ENCODE results near the gene ALK. TPM values are rescaled to one million over a fixed set of nuclear protein-coding genes. Genes with fewer than 3 reads are reported as not detected.
A peak's percentile ranks its signal among the peaks of the same experiment; 100 is the strongest.

The ALK gene
- total and polyA plus RNA-seq, 2 donors, result 0.19 to 0.21 TPM

GRCh38 chr2:29946505-29946904, 25.1 kb upstream of the ALK start:
- no peak overlapping the region for H3K27ac ChIP-seq (ENCODE audit: low read depth in 1 of 2, low read length in 1 of 2)
- H3K27me3 ChIP-seq (ENCODE audit: control insufficient read depth in 2 of 2, insufficient read depth in 1 of 2, low read length in 1 of 2), result no peaks in the 10 kb centered on the region
- H3K36me3 ChIP-seq (ENCODE audit: control insufficient read depth in 2 of 2, insufficient read depth in 2 of 2, low read length in 1 of 2), result no peaks in the 10 kb centered on the region
- DNase-seq (ENCODE audit: low read depth in 6 of 9, low spot score in 9 of 9), result no peak
- H3K4me3 ChIP-seq (ENCODE audit: low read length in 2 of 2), result no peak overlapping the region
- 90% methylated on average over 5 of the region's 5 CpGs for WGBS
- no peaks in the 10 kb centered on the region for H3K4me1 ChIP-seq (ENCODE audit: control insufficient read depth in 2 of 2, insufficient read depth in 2 of 2, low read length in 2 of 2)
- no peaks in the 10 kb centered on the region for H3K9me3 ChIP-seq (ENCODE audit: control insufficient read depth in 2 of 2, insufficient read depth in 1 of 2, low read length in 1 of 2)

- Histone ChIP-seq H3K4me1 (ENCODE audit: control insufficient read depth in 2 of 2, insufficient read depth in 2 of 2, low read length in 2 of 2) (no peaks in the 10 kb centered on the region), H3K4me3 (ENCODE audit: low read length in 2 of 2) (no peak overlapping the region), H3K36me3 (ENCODE audit: control insufficient read depth in 2 of 2, insufficient read depth in 2 of 2, low read length in 1 of 2) (no peaks in the 10 kb centered on the region), H3K9me3 (ENCODE audit: control insufficient read depth in 2 of 2, insufficient read depth in 1 of 2, low read length in 1 of 2) (no peaks in the 10 kb centered on the region), H3K27me3 (ENCODE audit: control insufficient read depth in 2 of 2, insufficient read depth in 1 of 2, low read length in 1 of 2) (no peaks in the 10 kb centered on the region), H3K27ac (ENCODE audit: low read depth in 1 of 2, low read length in 1 of 2) (no peak overlapping the region)
- no peak for DNase-seq (ENCODE audit: low read depth in 6 of 9, low spot score in 9 of 9)
- WGBS, result 85% methylated on average over 3 of the region's 3 CpGs
Measured at GRCh38 chr2:29942711-29943110, 21.3 kb upstream of the ALK start.

- H3K9me3 ChIP-seq (ENCODE audit: control insufficient read depth in 2 of 2, insufficient read depth in 1 of 2, low read length in 1 of 2), result no peaks in the 10 kb centered on the region
- DNase-seq (ENCODE audit: low read depth in 6 of 9, low spot score in 9 of 9), result no peak
- H3K27me3 ChIP-seq (ENCODE audit: control insufficient read depth in 2 of 2, insufficient read depth in 1 of 2, low read length in 1 of 2), result no peaks in the 10 kb centered on the region
- H3K4me1 ChIP-seq (ENCODE audit: control insufficient read depth in 2 of 2, insufficient read depth in 2 of 2, low read length in 2 of 2), result no peaks in the 10 kb centered on the region
- H3K36me3 ChIP-seq (ENCODE audit: control insufficient read depth in 2 of 2, insufficient read depth in 2 of 2, low read length in 1 of 2), result no peaks in the 10 kb centered on the region
- no peak overlapping the region for H3K4me3 ChIP-seq (ENCODE audit: low read length in 2 of 2)
- H3K27ac ChIP-seq (ENCODE audit: low read depth in 1 of 2, low read length in 1 of 2), result no peak overlapping the region
- 73% methylated on average over 5 of the region's 5 CpGs for WGBS
Measured at GRCh38 chr2:29940706-29941105, 19.3 kb upstream of the ALK start.

GRCh38 chr2:29936020-29936419, 14.6 kb upstream of the ALK start:
- Histone ChIP-seq H3K4me1 (ENCODE audit: control insufficient read depth in 2 of 2, insufficient read depth in 2 of 2, low read length in 2 of 2) (no peaks in the 10 kb centered on the region), H3K27me3 (ENCODE audit: control insufficient read depth in 2 of 2, insufficient read depth in 1 of 2, low read length in 1 of 2) (no peaks in the 10 kb centered on the region), H3K27ac (ENCODE audit: low read depth in 1 of 2, low read length in 1 of 2) (no peak overlapping the region), H3K4me3 (ENCODE audit: low read length in 2 of 2) (no peak overlapping the region), H3K9me3 (ENCODE audit: control insufficient read depth in 2 of 2, insufficient read depth in 1 of 2, low read length in 1 of 2) (no peaks in the 10 kb centered on the region), H3K36me3 (ENCODE audit: control insufficient read depth in 2 of 2, insufficient read depth in 2 of 2, low read length in 1 of 2) (no peaks in the 10 kb centered on the region)
- 67% methylated on average over 8 of the region's 8 CpGs for WGBS
- no peak for DNase-seq (ENCODE audit: low read depth in 6 of 9, low spot score in 9 of 9)

GRCh38 chr2:29931818-29932217, 10.4 kb upstream of the ALK start:
- H3K4me1 ChIP-seq (ENCODE audit: control insufficient read depth in 2 of 2, insufficient read depth in 2 of 2, low read length in 2 of 2), result no peaks in the 10 kb centered on the region
- no peak overlapping the region for H3K27ac ChIP-seq (ENCODE audit: low read depth in 1 of 2, low read length in 1 of 2)
- no peaks in the 10 kb centered on the region for H3K36me3 ChIP-seq (ENCODE audit: control insufficient read depth in 2 of 2, insufficient read depth in 2 of 2, low read length in 1 of 2)
- no peaks in the 10 kb centered on the region for H3K27me3 ChIP-seq (ENCODE audit: control insufficient read depth in 2 of 2, insufficient read depth in 1 of 2, low read length in 1 of 2)
- H3K4me3 ChIP-seq (ENCODE audit: low read length in 2 of 2), result no peak overlapping the region
- H3K9me3 ChIP-seq (ENCODE audit: control insufficient read depth in 2 of 2, insufficient read depth in 1 of 2, low read length in 1 of 2), result no peaks in the 10 kb centered on the region
- WGBS, result 69% methylated on average over 1 of the region's 1 CpG
- DNase-seq (ENCODE audit: low read depth in 6 of 9, low spot score in 9 of 9), result no peak

- peaks cover 29 to 43% of the 10 kb centered on the region in 2 donors for H3K27me3 ChIP-seq (ENCODE audit: control insufficient read depth in 2 of 2, insufficient read depth in 1 of 2, low read length in 1 of 2)
- peaks cover 2 to 5% of the 10 kb centered on the region in 2 donors for H3K9me3 ChIP-seq (ENCODE audit: control insufficient read depth in 2 of 2, insufficient read depth in 1 of 2, low read length in 1 of 2)
- no peak overlapping the region for H3K27ac ChIP-seq (ENCODE audit: low read depth in 1 of 2, low read length in 1 of 2)
- H3K4me3 ChIP-seq (ENCODE audit: low read length in 2 of 2), result no peak overlapping the region
- DNase-seq (ENCODE audit: low read depth in 6 of 9, low spot score in 9 of 9), result peak in 6 of 9 donors; percentile 17 to 58 (median 24)
- 31% methylated on average over 3 of the region's 3 CpGs for WGBS
- H3K36me3 ChIP-seq (ENCODE audit: control insufficient read depth in 2 of 2, insufficient read depth in 2 of 2, low read length in 1 of 2), result no peaks in the 10 kb centered on the region
- peaks cover 6 to 10% of the 10 kb centered on the region in 2 donors for H3K4me1 ChIP-seq (ENCODE audit: control insufficient read depth in 2 of 2, insufficient read depth in 2 of 2, low read length in 2 of 2)
Measured at GRCh38 chr2:29923110-29923721, 1.8 kb upstream of the ALK start.

- Histone ChIP-seq H3K36me3 (ENCODE audit: control insufficient read depth in 2 of 2, insufficient read depth in 2 of 2, low read length in 1 of 2) (no peaks in the 10 kb centered on the region), H3K27me3 (ENCODE audit: control insufficient read depth in 2 of 2, insufficient read depth in 1 of 2, low read length in 1 of 2) (peaks cover 29 to 47% of the 10 kb centered on the region in 2 donors), H3K9me3 (ENCODE audit: control insufficient read depth in 2 of 2, insufficient read depth in 1 of 2, low read length in 1 of 2) (peaks cover 2 to 5% of the 10 kb centered on the region in 2 donors), H3K4me3 (ENCODE audit: low read length in 2 of 2) (no peak overlapping the region), H3K4me1 (ENCODE audit: control insufficient read depth in 2 of 2, insufficient read depth in 2 of 2, low read length in 2 of 2) (peaks cover 6 to 10% of the 10 kb centered on the region in 2 donors), H3K27ac (ENCODE audit: low read depth in 1 of 2, low read length in 1 of 2) (no peak overlapping the region)
- 90% methylated on average over 4 of the region's 4 CpGs for WGBS
- no peak for DNase-seq (ENCODE audit: low read depth in 6 of 9, low spot score in 9 of 9)
Measured at GRCh38 chr2:29922605-29923004, 1.2 kb upstream of the ALK start.

GRCh38 chr2:29920631-29921559, 491 bp downstream of the ALK start:
- Histone ChIP-seq H3K27me3 (ENCODE audit: control insufficient read depth in 2 of 2, insufficient read depth in 1 of 2, low read length in 1 of 2) (peaks cover 29 to 47% of the 10 kb centered on the region in 2 donors), H3K27ac (ENCODE audit: low read depth in 1 of 2, low read length in 1 of 2) (no peak overlapping the region)
- DNase-seq (ENCODE audit: low read depth in 6 of 9, low spot score in 9 of 9), result no peak

GRCh38 chr2:29920130-29920577, 1.2 kb downstream of the ALK start:
- Histone ChIP-seq H3K36me3 (ENCODE audit: control insufficient read depth in 2 of 2, insufficient read depth in 2 of 2, low read length in 1 of 2) (no peaks in the 10 kb centered on the region), H3K4me3 (ENCODE audit: low read length in 2 of 2) (no peak overlapping the region), H3K4me1 (ENCODE audit: control insufficient read depth in 2 of 2, insufficient read depth in 2 of 2, low read length in 2 of 2) (peaks cover 6 to 10% of the 10 kb centered on the region in 2 donors), H3K27me3 (ENCODE audit: control insufficient read depth in 2 of 2, insufficient read depth in 1 of 2, low read length in 1 of 2) (peaks cover 29 to 47% of the 10 kb centered on the region in 2 donors), H3K9me3 (ENCODE audit: control insufficient read depth in 2 of 2, insufficient read depth in 1 of 2, low read length in 1 of 2) (peaks cover 2 to 5% of the 10 kb centered on the region in 2 donors), H3K27ac (ENCODE audit: low read depth in 1 of 2, low read length in 1 of 2) (no peak overlapping the region)
- peak in 8 of 9 donors; percentile 33 to 80 (median 56) for DNase-seq (ENCODE audit: low read depth in 6 of 9, low spot score in 9 of 9)
- WGBS, result 3% methylated on average over 40 of the region's 40 CpGs

More at GRCh38 chr2:29920631-29921559, 491 bp downstream of the ALK start:
- 2% methylated on average over 71 of the region's 71 CpGs for WGBS
- Histone ChIP-seq H3K9me3 (ENCODE audit: control insufficient read depth in 2 of 2, insufficient read depth in 1 of 2, low read length in 1 of 2) (peaks cover 2 to 5% of the 10 kb centered on the region in 2 donors), H3K36me3 (ENCODE audit: control insufficient read depth in 2 of 2, insufficient read depth in 2 of 2, low read length in 1 of 2) (no peaks in the 10 kb centered on the region), H3K4me3 (ENCODE audit: low read length in 2 of 2) (peak overlapping the region in 1 of 2 donors; percentile 11), H3K4me1 (ENCODE audit: control insufficient read depth in 2 of 2, insufficient read depth in 2 of 2, low read length in 2 of 2) (peaks cover 6 to 10% of the 10 kb centered on the region in 2 donors)
